Epidermal melanocyte (primary cell): ENCODE measurements around the gene WWTR1.
A peak's percentile ranks its signal among the peaks of the same experiment; 100 is the strongest.

Experiments
- DNase-seq: peaks from one replicate; pipeline ENCODE4 v3.0.0; 2011; ENCODE audit warnings: low spot score; ENCODE audit not compliant: insufficient read length

The WWTR1 gene

GRCh38 chr3:149655826-149656574, 1.8 kb downstream of the WWTR1 start:
- no peak for DNase-seq

- no peak for DNase-seq
Measured at GRCh38 chr3:149654188-149654601, 3.6 kb downstream of the WWTR1 start.

- no peak for DNase-seq
Measured at GRCh38 chr3:149653564-149653963, 4.3 kb downstream of the WWTR1 start.

DNA sequence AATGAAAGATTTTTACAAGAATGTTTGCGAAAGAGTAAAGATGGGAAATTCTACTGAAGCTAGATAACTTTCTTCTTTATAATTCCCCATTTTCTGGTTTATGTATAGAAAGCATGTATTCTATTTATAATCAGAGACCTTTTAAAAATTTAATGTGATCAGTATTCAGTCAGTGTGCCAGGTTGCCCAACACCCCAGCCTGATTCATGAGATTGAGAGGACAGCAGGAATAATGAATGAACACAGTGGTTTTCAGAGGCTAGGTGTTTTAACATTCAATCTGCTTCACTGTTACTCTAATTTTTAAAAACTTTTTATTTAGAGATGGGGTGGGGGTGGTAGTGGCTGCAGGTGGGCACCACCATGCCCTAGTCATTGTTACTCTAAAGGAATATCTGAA, 4.7 kb downstream of the WWTR1 start:
- DNase-seq = no peak

DNA sequence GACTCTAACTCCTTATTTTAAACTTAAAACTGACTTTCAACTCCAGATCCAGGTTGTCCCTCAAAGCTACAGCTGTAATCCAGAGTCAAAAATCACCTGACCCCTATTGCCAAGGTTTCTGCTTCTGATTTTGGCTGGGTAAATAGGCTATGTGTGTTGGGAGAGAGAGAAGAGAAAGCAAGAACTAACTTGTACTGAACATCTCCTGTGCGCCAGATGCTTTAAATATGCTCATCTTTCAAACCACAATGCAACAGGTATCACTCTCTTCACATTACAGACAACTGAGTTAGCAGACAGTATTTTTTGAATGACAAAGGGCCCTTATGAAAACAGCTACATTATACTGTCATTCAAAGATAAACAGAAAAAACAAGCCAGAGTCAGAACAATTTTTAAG, 7.0 kb downstream of the WWTR1 start:
- DNase-seq = no peak

- no peak for DNase-seq
Measured at GRCh38 chr3:149648525-149648924, 9.3 kb downstream of the WWTR1 start.

GRCh38 chr3:149647812-149648211, 10.0 kb downstream of the WWTR1 start:
- no peak for DNase-seq

GRCh38 chr3:149647285-149647684, 10.5 kb downstream of the WWTR1 start:
- no peak for DNase-seq

- no peak for DNase-seq
Measured at GRCh38 chr3:149646181-149646766, 11.6 kb downstream of the WWTR1 start.

DNA sequence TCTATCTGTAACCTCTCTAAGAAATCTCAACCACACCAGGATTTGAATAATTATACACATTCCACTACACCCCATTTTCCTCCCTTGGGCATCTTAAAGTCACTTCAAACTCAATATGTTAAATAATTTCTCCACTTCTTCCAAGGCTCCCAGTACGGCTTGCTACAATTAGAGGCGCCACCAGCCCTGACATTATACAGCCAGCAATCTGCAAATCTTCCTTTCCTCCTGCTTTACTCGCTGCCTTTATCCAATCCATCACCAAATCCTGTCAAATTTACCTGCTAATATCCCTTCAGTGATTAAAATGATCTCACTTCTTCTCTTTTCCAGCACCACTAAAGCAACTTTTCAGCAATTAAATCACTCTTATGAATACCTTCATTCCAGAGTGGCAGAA, 13.9 kb downstream of the WWTR1 start:
- no peak for DNase-seq

GRCh38 chr3:149643482-149643798, 14.4 kb downstream of the WWTR1 start:
- DNase-seq = no peak

GRCh38 chr3:149640976-149641728, 16.7 kb downstream of the WWTR1 start:
- no peak for DNase-seq

DNA sequence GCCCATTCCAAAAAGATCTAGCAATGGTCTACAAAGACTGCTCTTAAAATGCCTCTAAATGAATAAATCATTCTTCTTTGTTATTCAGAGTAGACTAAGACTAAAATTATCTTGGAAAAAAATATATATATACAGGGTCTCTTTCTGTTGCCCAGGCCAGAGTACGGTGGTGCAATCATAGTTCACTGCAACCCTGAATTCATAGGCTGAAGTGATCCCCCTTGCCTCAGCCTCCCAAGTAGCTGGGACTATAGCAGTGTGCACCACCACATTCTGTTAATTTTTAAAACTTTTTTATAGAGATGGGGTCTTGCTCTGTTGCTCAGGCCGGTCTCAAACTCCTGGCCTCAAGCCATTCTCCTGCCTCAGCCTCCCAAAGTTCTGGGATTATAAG, 18.7 kb downstream of the WWTR1 start:
- DNase-seq = no peak

GRCh38 chr3:149638228-149639092, 19.4 kb downstream of the WWTR1 start:
- DNase-seq = peak; percentile 66

- no peak for DNase-seq
Measured at GRCh38 chr3:149635396-149635795, 22.4 kb downstream of the WWTR1 start.

- DNase-seq = no peak
Measured at GRCh38 chr3:149634573-149634972, 23.3 kb downstream of the WWTR1 start.

- no peak for DNase-seq
Measured at GRCh38 chr3:149634072-149634471, 23.8 kb downstream of the WWTR1 start.

DNA sequence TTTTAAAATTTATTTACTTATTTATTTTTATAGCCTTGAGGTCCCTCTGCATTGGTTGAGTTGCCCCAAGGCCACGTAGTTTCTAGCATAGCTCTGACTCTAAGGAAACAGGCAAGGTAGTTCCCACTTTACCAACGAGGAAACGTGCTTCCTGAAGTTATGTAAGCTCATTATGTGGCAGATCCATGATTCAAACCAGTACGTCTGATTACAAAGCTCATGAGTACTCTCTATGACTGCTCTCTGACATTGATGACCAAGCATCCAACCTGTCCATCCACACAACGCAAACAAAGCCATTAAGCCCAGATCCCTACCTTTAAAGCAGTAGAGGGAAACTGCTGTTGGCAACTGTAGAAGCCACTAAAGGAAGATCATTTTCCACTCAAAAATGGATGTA, 25.6 kb downstream of the WWTR1 start:
- DNase-seq = no peak

DNA sequence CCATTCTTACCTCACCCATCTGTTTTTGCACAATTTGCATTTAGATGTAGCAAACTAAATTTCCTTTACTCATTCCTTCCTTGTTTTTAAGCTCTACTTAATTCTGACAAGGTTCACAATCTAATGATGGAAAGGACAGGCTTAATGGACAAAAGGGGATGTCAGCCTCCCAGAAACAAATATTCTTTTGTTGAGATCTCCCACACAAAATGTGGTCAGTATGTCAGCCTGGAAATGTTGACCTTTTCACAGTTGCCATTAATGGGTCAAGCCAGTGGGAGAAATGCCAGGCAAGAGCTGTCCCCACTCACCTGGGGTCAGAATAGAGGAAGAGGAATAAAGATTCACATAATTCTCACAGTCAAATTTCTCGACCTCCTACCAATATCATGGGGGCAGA, 27.0 kb downstream of the WWTR1 start:
- no peak for DNase-seq

DNA sequence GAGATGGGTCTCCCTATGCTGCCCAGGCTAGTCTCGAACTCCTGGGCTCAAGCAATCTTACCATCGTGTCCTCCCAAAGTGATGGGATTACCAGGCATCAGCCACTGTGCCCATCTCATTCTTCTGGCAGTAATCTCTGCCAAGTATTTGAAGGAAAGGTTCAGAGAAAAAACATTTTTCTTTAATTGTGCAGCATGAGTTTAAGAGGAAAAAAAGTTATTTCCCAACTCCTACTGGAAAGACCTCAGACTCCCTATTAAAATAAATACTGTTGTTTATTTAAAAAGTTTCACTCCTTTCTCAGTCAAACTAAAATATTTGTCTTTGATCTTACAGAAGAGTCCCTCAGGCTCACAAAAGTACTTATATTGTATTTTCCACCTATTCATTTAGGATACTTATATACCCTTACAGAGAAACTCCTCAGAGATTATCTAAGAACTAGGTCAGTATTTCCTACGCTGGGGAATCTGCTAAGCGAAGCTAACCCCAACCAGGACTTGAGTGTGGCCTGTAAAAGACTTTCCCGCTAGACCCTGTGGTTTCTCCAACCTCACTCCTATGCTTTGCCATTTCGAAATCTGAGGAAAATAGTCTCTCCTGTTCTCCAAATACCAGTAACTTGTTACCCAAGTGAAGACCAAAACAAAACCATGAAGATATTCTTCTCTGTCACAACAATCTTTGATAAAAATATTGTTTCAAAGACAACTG, 28.7 kb downstream of the WWTR1 start:
- DNase-seq = no peak

GRCh38 chr3:149626671-149627070, 31.2 kb downstream of the WWTR1 start:
- no peak for DNase-seq
